Stimulated activated naive CD4-positive, alpha-beta T cell (primary cell): Measurements from ENCODE around the gene CKB.

Experiments used
- DNase-seq, 6 experiments: peaks; one replicate each; lab custom pipeline; 2025; lab: John Stamatoyannopoulos, UW

Gene CKB

GRCh38 chr14:103549361-103550311 is 27.0 kb upstream of the CKB start:
- no peak for DNase-seq

DNA sequence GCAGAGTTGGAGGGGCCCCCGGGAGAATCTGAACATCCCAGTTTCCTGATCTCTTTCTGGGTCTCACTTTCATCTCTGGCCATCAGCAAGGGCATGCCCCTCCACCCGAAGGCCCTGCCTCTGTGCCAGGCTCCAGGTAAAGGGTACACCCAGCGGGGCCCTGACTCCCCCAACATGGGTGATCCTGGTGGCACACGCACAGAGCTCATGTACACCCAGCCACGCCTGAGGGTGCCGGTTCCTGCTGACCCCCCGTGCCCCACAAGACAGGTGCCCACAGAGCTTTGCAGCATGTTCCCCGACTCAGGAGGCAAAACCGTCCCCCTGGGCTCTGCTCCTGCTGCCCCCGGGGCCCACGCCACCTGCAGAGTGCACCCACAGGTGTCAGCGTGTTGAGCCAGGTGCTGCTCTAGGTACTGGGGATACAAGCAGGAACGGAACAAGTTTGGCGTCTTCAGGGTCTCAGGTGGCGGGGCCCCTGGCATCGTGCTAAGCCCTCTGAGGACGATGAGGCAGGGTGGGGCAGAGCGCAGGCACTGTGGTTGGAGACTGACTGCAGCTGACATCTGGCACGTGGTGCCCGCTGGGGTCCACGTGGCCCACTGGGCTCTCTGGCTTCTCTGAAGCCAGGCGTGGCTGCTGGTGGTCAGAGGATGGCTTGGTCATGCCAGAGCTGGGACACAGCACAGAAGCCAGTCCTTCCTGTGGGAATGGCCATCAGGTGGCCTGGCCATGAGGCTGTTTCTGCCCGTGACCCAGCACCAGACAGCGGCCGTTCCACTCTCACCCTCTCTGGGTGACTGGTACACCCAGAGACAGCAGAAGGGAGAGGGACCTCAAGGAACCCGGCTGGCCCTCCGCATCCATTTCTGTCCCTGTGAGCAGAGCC is 26.1 kb upstream of the CKB start:
- DNase-seq = no peak

- no peak for DNase-seq
Measured at GRCh38 chr14:103547941-103548462, 25.4 kb upstream of the CKB start.

- DNase-seq = no peak
Measured at GRCh38 chr14:103547455-103547940, 24.9 kb upstream of the CKB start.

GRCh38 chr14:103546652-103547454 is 24.2 kb upstream of the CKB start:
- DNase-seq = peak; percentile 44 to 77 (median 74)

DNA sequence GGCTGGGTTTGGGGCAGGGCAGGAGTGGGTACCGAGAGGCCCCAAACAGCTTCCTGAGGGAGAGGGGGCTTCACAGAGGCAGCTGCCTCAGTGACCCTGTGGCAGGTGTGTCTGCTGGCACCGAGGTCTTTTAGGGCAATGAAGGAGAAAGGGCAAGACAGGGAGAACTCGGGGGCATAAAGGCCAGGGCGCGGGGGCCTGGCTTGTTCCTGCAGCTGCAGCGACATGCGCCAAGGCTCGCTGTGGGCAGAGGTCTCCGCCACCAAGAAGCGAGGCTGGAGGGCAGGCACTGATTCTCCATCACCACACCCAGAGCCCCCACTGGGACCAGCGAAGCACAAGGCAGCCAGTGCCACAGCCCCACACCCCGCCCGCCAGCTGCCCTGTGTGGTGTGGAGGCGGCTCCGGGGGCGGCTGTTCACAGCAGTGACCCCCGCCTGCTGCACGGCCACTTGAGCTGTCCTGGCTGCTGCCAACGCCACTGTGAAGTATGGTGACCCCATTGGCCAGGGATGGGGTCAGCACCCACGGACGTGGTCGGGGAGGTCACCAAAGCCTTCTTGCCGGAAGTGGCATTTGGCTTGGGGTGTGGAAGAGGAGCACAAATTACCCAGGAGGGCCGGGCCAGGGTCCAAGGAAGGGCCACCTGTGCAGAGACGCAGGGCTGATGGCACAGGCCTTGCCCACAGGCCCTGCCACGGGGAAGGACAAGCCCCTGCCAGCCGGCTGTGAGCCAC is 23.5 kb upstream of the CKB start:
- no peak for DNase-seq

DNA sequence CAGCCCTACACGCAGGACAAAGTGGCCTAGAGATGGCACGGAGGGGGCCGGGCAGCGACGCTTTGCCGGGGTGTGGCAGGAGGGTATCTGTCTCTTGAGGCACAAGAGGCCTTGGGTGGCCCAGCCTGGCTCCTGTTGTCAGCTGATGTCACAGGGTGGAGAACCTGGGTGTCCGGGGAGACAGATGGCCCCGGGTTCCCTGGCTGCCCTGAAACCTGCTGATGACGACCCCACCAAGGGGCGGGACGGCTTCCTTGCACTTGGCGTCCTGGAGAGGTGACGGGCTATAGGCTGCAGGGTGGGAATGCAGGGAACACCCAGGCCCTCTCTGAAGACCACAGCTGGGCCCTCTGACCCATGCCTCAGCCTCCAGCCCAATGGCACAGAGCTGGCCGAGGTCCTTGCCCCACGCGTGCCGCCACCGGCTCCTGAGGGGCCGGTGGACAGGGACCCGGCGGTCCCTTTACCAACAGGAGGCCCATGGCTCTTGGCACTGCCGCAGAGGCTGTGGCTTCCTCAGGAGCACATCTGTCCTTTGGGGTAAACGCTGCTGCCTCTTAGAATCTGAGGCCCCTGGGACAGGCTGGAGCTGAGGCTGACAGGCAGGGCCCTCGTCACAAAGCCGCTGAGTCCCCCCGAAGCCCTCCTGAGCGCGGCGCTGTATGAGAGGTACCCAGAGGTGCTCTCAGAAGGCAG is 22.7 kb upstream of the CKB start:
- no peak for DNase-seq

GRCh38 chr14:103544388-103545218 is 22.0 kb upstream of the CKB start:
- no peak for DNase-seq

GRCh38 chr14:103543721-103544387 is 21.2 kb upstream of the CKB start:
- DNase-seq = no peak

- DNase-seq = no peak
Measured at GRCh38 chr14:103543140-103543539, 20.5 kb upstream of the CKB start.

- DNase-seq = no peak
Measured at GRCh38 chr14:103542605-103543088, 20.0 kb upstream of the CKB start.

- DNase-seq = no peak
Measured at GRCh38 chr14:103541709-103542604, 19.3 kb upstream of the CKB start.

DNA sequence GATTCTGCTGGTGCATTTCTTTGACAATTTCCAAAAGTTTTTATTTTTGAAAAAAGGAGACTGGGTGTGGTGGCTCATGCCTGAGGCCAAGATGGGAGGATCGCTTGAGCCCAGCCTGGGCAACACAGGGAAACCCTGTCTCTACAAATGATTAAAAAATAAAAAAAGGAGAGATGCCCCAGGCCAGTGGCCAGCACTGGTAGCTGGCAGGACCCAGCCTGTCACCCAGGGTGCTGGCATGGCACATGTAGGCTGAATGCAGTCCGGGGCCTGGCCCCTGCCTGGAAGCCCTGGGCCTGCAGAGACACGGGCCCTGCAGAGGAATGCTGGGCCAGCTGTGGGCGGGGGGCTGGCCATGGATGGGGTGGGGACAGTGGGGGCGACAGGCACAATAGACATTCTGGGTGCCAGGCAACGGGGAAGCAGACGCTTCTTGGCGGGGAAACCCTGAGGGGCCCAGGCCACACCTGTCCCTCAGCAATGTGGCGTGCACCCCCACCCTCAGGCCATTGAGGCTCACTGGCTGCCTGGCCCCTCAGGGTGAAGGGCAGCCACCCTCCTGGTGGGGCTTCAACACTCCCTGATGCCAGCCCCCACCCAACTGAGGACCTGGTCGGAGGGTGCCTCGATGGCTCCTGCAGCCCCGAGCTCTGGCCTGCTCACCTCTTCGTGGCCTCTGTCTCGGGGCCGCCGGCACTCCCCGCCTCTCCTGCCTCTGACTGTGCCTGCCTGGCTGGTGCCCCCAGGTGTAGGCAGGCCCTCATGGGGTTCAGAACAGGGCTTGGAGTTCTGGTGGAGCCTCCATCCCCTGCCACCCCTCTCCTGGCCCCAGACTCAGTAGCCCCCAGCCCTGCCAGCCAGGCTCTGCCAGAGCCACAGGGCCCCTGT is 18.4 kb upstream of the CKB start:
- no peak for DNase-seq

DNA sequence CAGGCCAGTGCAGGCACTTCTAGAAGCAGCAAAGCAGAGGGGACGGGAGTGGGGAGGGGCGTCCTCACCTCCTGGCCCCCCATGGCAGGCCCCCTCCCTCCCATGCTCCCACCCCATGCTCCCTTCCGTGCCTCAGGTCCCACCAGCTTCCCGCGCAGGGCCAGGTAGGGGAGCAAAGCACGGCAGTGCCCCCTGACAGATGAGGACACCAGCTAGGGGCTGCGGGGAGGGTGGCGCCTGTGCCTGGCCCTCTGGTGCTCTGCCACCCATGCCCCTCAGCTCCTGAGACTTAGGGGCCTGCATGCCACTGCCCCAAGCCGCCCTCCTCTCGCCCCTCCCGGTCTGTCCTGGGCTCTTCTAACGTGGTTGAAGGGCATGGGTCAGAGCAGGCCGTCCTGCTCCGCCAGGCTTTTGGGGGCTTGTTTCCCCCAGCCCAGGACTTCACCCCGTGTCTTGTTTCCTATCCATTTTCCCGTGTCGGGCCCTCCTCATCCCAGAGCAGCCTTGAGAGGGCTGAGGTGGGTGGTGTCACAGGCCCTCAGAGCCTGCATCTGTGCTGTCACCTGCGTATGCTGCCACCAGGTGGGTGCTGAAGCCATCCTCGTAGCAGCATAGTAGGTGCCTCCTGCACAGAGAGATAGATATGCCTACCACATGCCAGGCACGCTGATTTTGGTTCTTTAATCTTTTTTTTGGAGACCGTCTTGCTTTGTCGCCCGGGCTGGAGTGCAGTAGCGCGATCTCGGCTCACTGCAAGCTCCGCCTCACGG is 16.6 kb upstream of the CKB start:
- DNase-seq = no peak

DNA sequence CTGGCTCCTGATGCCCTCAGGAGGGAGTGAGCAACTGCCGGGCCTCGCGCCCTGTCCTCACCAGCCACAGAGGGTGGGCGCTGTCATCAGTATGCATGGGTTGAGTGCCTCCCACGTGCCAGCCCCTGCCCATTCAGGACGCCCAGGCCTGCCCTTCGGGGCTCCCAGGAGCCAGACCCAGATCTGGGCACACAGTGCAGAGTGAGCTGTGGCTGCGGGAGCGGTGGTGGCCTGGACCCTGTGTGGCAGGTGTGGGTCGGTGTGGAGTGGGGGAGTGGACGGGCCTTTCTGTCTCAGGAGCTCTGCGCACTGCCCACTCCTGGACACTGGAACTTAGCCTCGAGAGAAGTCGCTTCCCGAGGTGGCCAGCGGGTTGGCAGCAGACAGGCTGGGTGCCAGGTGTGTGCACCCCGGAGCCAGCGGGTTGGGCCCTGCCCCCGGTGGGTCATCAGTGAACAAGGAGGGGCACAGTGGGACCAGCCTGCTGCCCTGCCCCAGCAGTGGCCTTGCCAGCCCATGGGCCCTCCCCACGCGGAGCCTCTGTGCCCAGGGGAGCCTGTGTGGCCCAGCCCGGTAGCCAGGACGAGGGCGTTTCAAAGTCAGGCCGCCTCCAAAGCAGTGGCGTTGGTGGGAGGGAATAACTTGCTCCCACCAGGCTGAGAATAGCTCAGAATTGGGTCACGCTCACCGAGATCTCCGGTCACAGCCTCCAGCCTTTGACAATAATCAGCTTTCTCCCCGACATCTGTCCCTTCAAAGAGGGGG is 15.8 kb upstream of the CKB start:
- DNase-seq = no peak
